CD4-positive, CD25-positive, alpha-beta regulatory T cell (primary cell): ENCODE data around the gene IL33. TPM values are rescaled to one million over a fixed set of nuclear protein-coding genes. Genes with fewer than 3 reads are reported as not detected.

Source experiments
- ATAC-seq, 2 donors: fragments of 150-1000 bp; cut with Tn5 transposase; one replicate each; pipeline ENCODE4 v1.10.0; 2021; ENCODE audit warnings: low read depth in 2 of 2, moderate number of reproducible peaks in 2 of 2, moderate library complexity in 1 of 2
- DNase-seq, 3 donors: peaks; one replicate each; pipeline versions ENCODE4 v3.0.0 to v3.0.0-alpha.2; 2012 to 2022; ENCODE audit warnings: mixed read lengths in 1 of 3
- H3K27ac ChIP-seq: one replicate; pipeline ENCODE4 v1.7.0; 2013; ENCODE audit warnings: mild to moderate bottlenecking, low read length; ENCODE audit not compliant: insufficient read depth, poor library complexity, severe bottlenecking
- H3K27me3 ChIP-seq: one replicate; pipeline ENCODE4 v1.7.0; 2013; ENCODE audit warnings: low read length; ENCODE audit not compliant: control insufficient read depth, insufficient read depth
- H3K36me3 ChIP-seq: one replicate; pipeline ENCODE4 v1.7.0; 2013; ENCODE audit warnings: mild to moderate bottlenecking, low read length, moderate library complexity; ENCODE audit not compliant: control insufficient read depth, insufficient read depth
- H3K4me1 ChIP-seq: 2 replicates; pipeline ENCODE4 v1.7.0; 2013; ENCODE audit warnings: mild to moderate bottlenecking, low read length; ENCODE audit not compliant: insufficient read depth, control insufficient read depth, poor library complexity, severe bottlenecking
- H3K4me3 ChIP-seq: one replicate; pipeline ENCODE4 v1.7.0; 2013; ENCODE audit warnings: low read depth, mild to moderate bottlenecking, low read length, moderate library complexity
- H3K9me3 ChIP-seq, 2 experiments: 1 replicate in 1 of 2; 2 replicates in 1 of 2; pipeline ENCODE4 v1.7.0; 2013; ENCODE audit warnings: low read length in 2 of 2, mild to moderate bottlenecking in 1 of 2, moderate library complexity in 1 of 2; ENCODE audit not compliant: control insufficient read depth in 2 of 2
- H3K27ac Mint-ChIP-seq, 3 donors: one replicate each; pipeline ENCODE4 v1.8.0; 2020 to 2022; ENCODE audit warnings: mild to moderate bottlenecking in 3 of 3, mixed read lengths in 3 of 3, moderate library complexity in 2 of 3
- H3K27me3 Mint-ChIP-seq: one replicate; pipeline ENCODE4 v1.8.0; 2022; ENCODE audit warnings: mild to moderate bottlenecking, mixed read lengths
- H3K36me3 Mint-ChIP-seq: one replicate; pipeline ENCODE4 v1.8.0; 2020; ENCODE audit warnings: mixed read lengths
- H3K4me1 Mint-ChIP-seq, 4 donors: one replicate each; pipeline ENCODE4 v1.8.0; 2020 to 2022; ENCODE audit warnings: mixed read lengths in 4 of 4, mild to moderate bottlenecking in 1 of 4
- H3K4me3 Mint-ChIP-seq, 4 donors: one replicate each; pipeline ENCODE4 v1.8.0; 2020 to 2022; ENCODE audit warnings: mild to moderate bottlenecking in 4 of 4, mixed read lengths in 4 of 4, moderate library complexity in 3 of 4
- H3K9me3 Mint-ChIP-seq, 7 donors: one replicate each; pipeline ENCODE4 v1.8.0; 2020 to 2022; ENCODE audit warnings: mixed read lengths in 7 of 7, mild to moderate bottlenecking in 3 of 7, moderate library complexity in 2 of 7
- polyA plus RNA-seq, 4 donors: library from polyadenylated mRNA; unstranded; fragments of 300-500 nt; fragmentation: Illumina TruSeq; gene quantifications; one replicate each; pipeline ENCODE4 v1.2.3, GENCODE V29; 2021
- total RNA-seq: library from RNA; stranded (reverse); gene quantifications from one replicate; pipeline ENCODE4 v1.2.3, GENCODE V29; 2022

Gene IL33
- total and polyA plus RNA-seq, 5 donors from 2014 or later, result not detected

- Mint-ChIP-seq H3K4me3 (no peak overlapping the region), H3K9me3 (peaks cover 0 to 2% (median 0%) of the 10 kb centered on the region in 7 donors), H3K4me1 (no peaks in the 10 kb centered on the region), H3K27me3 (peaks cover 10% of the 10 kb centered on the region), H3K27ac (no peak overlapping the region), H3K36me3 (no peaks in the 10 kb centered on the region)
- no peak for ATAC-seq
- Histone ChIP-seq H3K4me1 (no peaks in the 10 kb centered on the region), H3K36me3 (no peaks in the 10 kb centered on the region), H3K27ac (no peak overlapping the region), H3K9me3 (no peaks in the 10 kb centered on the region), H3K4me3 (no peak overlapping the region), H3K27me3 (peaks cover 3% of the 10 kb centered on the region)
- DNase-seq, result no peak
These were observed 14.6 kb downstream of the IL33 start for GRCh38 chr9:6230037-6230780.

DNA sequence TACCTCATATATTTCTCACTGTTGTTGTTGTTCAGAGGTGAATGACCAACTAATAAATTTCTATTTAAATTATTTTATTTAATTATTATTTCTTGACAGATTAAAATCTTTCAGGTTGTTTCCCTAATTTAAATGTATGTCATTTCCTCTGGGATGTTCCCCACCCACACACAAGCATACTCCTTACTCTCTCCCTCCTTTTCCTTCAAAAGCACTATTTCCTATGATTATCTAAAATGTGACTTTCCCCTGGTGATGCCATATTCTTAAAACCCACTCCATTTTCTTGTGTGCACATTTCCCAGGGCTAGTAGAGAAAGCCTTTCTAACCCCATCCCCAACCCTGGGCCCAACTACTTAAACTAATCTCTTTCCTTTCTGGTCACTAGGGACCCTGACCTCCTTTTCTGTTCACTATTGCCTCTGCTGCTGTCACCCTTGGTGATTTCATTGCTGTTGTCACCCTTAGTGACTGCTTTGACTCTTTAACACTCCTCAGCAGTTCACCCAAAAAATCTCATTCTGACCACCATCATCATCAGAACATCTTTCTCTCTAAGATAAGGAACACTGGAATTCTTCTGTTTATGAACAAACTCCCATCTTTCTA, 16.8 kb downstream of the IL33 start:
- Mint-ChIP-seq H3K4me1 (no peaks in the 10 kb centered on the region), H3K36me3 (no peaks in the 10 kb centered on the region), H3K27me3 (no peaks in the 10 kb centered on the region), H3K9me3 (no peaks in the 10 kb centered on the region), H3K27ac (no peak overlapping the region), H3K4me3 (no peak overlapping the region)
- H3K9me3 ChIP-seq, result no peaks in the 10 kb centered on the region
- H3K27me3 ChIP-seq, result peaks cover 3% of the 10 kb centered on the region
- H3K4me3 ChIP-seq, result no peak overlapping the region
- ATAC-seq (no peak), DNase-seq (no peak)
- H3K27ac ChIP-seq, result no peak overlapping the region
- no peaks in the 10 kb centered on the region for H3K4me1 ChIP-seq
- H3K36me3 ChIP-seq, result no peaks in the 10 kb centered on the region

DNA sequence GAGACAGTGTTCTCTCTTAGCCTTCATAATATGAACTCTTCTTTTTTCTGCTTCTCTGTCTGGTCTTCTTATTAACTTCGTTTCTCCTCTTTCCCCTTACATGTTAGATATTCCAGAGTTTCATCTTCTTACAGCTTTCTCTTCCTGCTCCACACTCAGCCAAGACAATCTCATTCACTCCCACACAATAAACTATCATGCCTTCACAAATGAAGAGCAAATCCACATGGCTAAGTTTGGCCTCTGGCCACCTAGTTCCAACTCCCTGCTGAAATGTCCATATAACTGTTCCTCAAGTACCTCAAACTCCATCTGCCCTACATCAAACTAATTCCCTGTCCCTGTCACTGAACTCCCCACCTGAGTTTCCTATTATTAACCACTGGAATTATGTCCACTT, 18.4 kb downstream of the IL33 start:
- H3K4me1 Mint-ChIP-seq, result no peaks in the 10 kb centered on the region
- no peak overlapping the region for H3K4me3 Mint-ChIP-seq
- ATAC-seq (no peak), DNase-seq (no peak)
- H3K27ac ChIP-seq, result no peak overlapping the region
- H3K9me3 Mint-ChIP-seq, result no peaks in the 10 kb centered on the region
- H3K36me3 Mint-ChIP-seq, result no peaks in the 10 kb centered on the region
- peaks cover 4% of the 10 kb centered on the region for H3K27me3 Mint-ChIP-seq
- no peaks in the 10 kb centered on the region for H3K36me3 ChIP-seq
- H3K27ac Mint-ChIP-seq, result no peak overlapping the region
- H3K27me3 ChIP-seq, result peaks cover 3% of the 10 kb centered on the region
- no peaks in the 10 kb centered on the region for H3K9me3 ChIP-seq
- no peak overlapping the region for H3K4me3 ChIP-seq
- H3K4me1 ChIP-seq, result no peaks in the 10 kb centered on the region

- H3K27me3 ChIP-seq, result peaks cover 3% of the 10 kb centered on the region
- no peaks in the 10 kb centered on the region for H3K4me1 ChIP-seq
- ATAC-seq, result no peak
- no peaks in the 10 kb centered on the region for H3K4me1 Mint-ChIP-seq
- H3K36me3 ChIP-seq, result no peaks in the 10 kb centered on the region
- no peak for DNase-seq
- H3K27ac Mint-ChIP-seq, result no peak overlapping the region
- no peaks in the 10 kb centered on the region for H3K9me3 ChIP-seq
- no peaks in the 10 kb centered on the region for H3K36me3 Mint-ChIP-seq
- H3K4me3 ChIP-seq, result no peak overlapping the region
- H3K9me3 Mint-ChIP-seq, result peaks cover 0 to 2% (median 0%) of the 10 kb centered on the region in 7 donors
- H3K27me3 Mint-ChIP-seq, result peaks cover 4% of the 10 kb centered on the region
- no peak overlapping the region for H3K4me3 Mint-ChIP-seq
- no peak overlapping the region for H3K27ac ChIP-seq
These were observed 21.7 kb downstream of the IL33 start for GRCh38 chr9:6237267-6237666.

DNA sequence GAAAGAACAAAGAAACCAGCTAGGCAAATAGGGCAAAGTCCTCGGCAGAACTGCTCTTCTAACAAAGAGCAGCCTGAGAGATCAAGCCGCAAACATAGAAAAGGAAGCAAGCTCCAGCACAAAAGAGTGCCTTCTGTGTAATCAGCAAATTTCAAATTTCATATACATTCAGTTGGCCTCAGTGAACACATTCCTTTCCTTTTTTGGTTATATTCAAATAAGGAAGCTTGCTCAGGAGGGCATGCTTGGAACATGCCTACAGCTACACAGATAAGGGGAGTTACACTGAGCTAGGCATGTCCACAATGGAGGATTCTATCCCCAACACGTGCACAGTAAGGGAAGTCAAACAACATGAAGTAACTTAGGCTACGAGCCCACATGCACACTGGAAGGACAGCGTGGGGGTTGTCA, 23.4 kb downstream of the IL33 start:
- ATAC-seq, result no peak
- Mint-ChIP-seq H3K9me3 (peaks cover 0 to 2% (median 0%) of the 10 kb centered on the region in 7 donors), H3K27ac (no peak overlapping the region), H3K36me3 (no peaks in the 10 kb centered on the region), H3K4me3 (no peak overlapping the region), H3K27me3 (peaks cover 5% of the 10 kb centered on the region), H3K4me1 (no peaks in the 10 kb centered on the region)
- Histone ChIP-seq H3K27ac (no peak overlapping the region), H3K9me3 (no peaks in the 10 kb centered on the region), H3K4me1 (no peaks in the 10 kb centered on the region), H3K27me3 (no peaks in the 10 kb centered on the region), H3K36me3 (no peaks in the 10 kb centered on the region), H3K4me3 (no peak overlapping the region)
- no peak for DNase-seq

- Mint-ChIP-seq H3K9me3 (peaks cover 0 to 2% (median 0%) of the 10 kb centered on the region in 7 donors), H3K27me3 (peaks cover 9% of the 10 kb centered on the region), H3K27ac (no peak overlapping the region), H3K4me3 (no peak overlapping the region), H3K4me1 (no peaks in the 10 kb centered on the region), H3K36me3 (no peaks in the 10 kb centered on the region)
- H3K9me3 ChIP-seq, result no peaks in the 10 kb centered on the region
- no peak overlapping the region for H3K4me3 ChIP-seq
- H3K36me3 ChIP-seq, result no peaks in the 10 kb centered on the region
- no peak overlapping the region for H3K27ac ChIP-seq
- no peaks in the 10 kb centered on the region for H3K4me1 ChIP-seq
- peaks cover 2% of the 10 kb centered on the region for H3K27me3 ChIP-seq
- ATAC-seq (no peak), DNase-seq (no peak)
These were observed 24.1 kb downstream of the IL33 start for GRCh38 chr9:6239694-6240093.

- no peaks in the 10 kb centered on the region for H3K4me1 ChIP-seq
- H3K36me3 Mint-ChIP-seq, result no peaks in the 10 kb centered on the region
- no peak overlapping the region for H3K4me3 ChIP-seq
- H3K4me3 Mint-ChIP-seq, result no peak overlapping the region
- ATAC-seq, result no peak
- no peaks in the 10 kb centered on the region for H3K4me1 Mint-ChIP-seq
- H3K9me3 ChIP-seq, result no peaks in the 10 kb centered on the region
- H3K9me3 Mint-ChIP-seq, result peaks cover 0 to 4% (median 0%) of the 10 kb centered on the region in 7 donors
- no peak for DNase-seq
- H3K27ac ChIP-seq, result no peak overlapping the region
- no peak overlapping the region for H3K27ac Mint-ChIP-seq
- H3K27me3 ChIP-seq, result peaks cover 4% of the 10 kb centered on the region
- H3K36me3 ChIP-seq, result no peaks in the 10 kb centered on the region
- peaks cover 5% of the 10 kb centered on the region for H3K27me3 Mint-ChIP-seq
These were observed 28.1 kb downstream of the IL33 start for GRCh38 chr9:6243746-6244145.

GRCh38 chr9:6247266-6247665, 31.7 kb downstream of the IL33 start:
- Histone ChIP-seq H3K4me3 (no peak overlapping the region), H3K36me3 (no peaks in the 10 kb centered on the region), H3K27ac (no peak overlapping the region), H3K27me3 (peaks cover 4% of the 10 kb centered on the region), H3K9me3 (no peaks in the 10 kb centered on the region), H3K4me1 (no peaks in the 10 kb centered on the region)
- H3K4me1 Mint-ChIP-seq, result no peaks in the 10 kb centered on the region
- no peak overlapping the region for H3K4me3 Mint-ChIP-seq
- H3K36me3 Mint-ChIP-seq, result no peaks in the 10 kb centered on the region
- DNase-seq (no peak), ATAC-seq (no peak)
- H3K9me3 Mint-ChIP-seq, result peaks cover 0 to 2% (median 0%) of the 10 kb centered on the region in 7 donors
- H3K27ac Mint-ChIP-seq, result no peak overlapping the region
- H3K27me3 Mint-ChIP-seq, result peaks cover 5% of the 10 kb centered on the region
